Activated naive CD8-positive, alpha-beta T cell treated with anti-CD3 and anti-CD28 coated beads, Interleukin-2, amount 50 U/mL, for 24 hours (primary cell): Measurements from ENCODE around the gene PTPRO.

ENCODE experiments used
- ATAC-seq: fragments of 150-1000 bp; cut with Tn5 transposase; one replicate; pipeline ENCODE4 v1.10.0; 2021
- DNase-seq: peaks from one replicate; pipeline ENCODE4 v3.0.0; 2021
- H3K27ac Mint-ChIP-seq: one replicate; pipeline ENCODE4 v1.8.0; 2021; ENCODE audit warnings: mild to moderate bottlenecking, mixed read lengths
- H3K27me3 Mint-ChIP-seq: one replicate; pipeline ENCODE4 v1.8.0; 2021; ENCODE audit warnings: mixed read lengths
- H3K36me3 Mint-ChIP-seq: one replicate; pipeline ENCODE4 v1.8.0; 2021; ENCODE audit warnings: low read depth, mixed read lengths
- H3K4me1 Mint-ChIP-seq: one replicate; pipeline ENCODE4 v1.8.0; 2021; ENCODE audit warnings: mixed read lengths
- H3K4me3 Mint-ChIP-seq: one replicate; pipeline ENCODE4 v1.8.0; 2021; ENCODE audit warnings: mild to moderate bottlenecking, moderate library complexity, mixed read lengths
- H3K9me3 Mint-ChIP-seq: one replicate; pipeline ENCODE4 v1.8.0; 2021; ENCODE audit warnings: mixed read lengths

The PTPRO gene

DNA sequence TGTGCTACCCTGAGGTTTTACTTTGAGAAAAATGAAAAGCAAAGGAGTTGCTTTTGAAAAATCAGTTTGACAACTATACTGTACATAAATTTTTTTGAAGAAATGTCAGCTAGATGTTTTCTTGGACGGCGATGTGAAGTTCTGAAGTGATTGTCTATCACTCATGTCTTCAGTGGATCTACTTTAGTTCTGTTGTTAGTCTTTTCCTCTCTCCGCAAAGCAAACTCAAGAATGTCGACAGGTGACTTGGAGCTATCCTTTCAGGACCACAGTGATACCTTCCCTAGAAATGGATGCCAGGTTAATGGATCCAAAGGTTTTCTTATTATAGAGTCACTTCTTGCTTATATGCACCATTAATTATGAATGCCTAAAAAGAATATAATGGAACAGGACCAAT is 1.2 kb downstream of the PTPRO start:
- no peaks in the 10 kb centered on the region for H3K36me3 Mint-ChIP-seq
- H3K27me3 Mint-ChIP-seq = peaks cover 46% of the 10 kb centered on the region
- H3K9me3 Mint-ChIP-seq = no peaks in the 10 kb centered on the region
- no peak for ATAC-seq
- no peak for DNase-seq
- no peak overlapping the region for H3K4me3 Mint-ChIP-seq
- H3K27ac Mint-ChIP-seq = no peak overlapping the region
- H3K4me1 Mint-ChIP-seq = peaks cover 6% of the 10 kb centered on the region

DNA sequence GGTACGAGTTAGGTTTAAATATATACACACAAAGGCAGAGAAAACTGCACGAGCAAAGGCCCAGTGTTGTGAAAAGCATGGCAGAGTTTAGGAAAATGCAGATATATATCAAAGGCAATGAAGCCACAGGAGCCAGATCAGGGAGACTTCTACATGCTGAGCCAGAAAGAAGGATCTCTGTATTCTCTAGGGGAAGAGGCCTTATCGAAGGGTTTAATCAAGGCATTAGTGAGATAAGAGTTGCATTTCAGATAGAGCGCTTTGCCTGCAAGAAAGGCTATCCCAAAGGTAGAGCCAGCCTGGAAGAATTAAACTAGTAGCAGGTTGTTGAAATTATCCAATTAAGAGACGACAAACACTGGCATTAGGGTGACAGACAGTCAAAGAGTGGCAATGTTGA is 7.6 kb downstream of the PTPRO start:
- H3K27ac Mint-ChIP-seq = no peak overlapping the region
- DNase-seq = no peak
- ATAC-seq = no peak
- no peaks in the 10 kb centered on the region for H3K4me1 Mint-ChIP-seq
- H3K4me3 Mint-ChIP-seq = no peak overlapping the region
- H3K9me3 Mint-ChIP-seq = no peaks in the 10 kb centered on the region
- H3K27me3 Mint-ChIP-seq = peaks cover 17% of the 10 kb centered on the region
- no peaks in the 10 kb centered on the region for H3K36me3 Mint-ChIP-seq

DNA sequence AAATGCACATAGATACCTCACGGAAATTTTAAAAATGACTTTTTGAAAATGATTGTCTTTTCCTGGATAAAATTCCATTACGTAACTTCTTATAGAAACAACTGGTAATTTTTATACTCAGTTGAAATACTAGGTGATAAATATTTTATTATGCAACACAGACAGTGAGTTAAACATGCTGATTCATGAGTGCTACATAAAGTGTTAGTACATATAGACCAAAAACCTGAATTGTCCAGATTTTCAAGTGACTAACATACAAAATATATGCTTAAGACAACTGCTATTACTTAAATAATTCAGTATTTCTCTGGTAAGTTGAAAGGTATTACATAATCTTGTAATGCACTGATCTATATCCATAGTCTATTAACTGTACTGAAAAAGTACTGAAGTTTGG is 11.9 kb downstream of the PTPRO start:
- H3K27me3 Mint-ChIP-seq = peaks cover 13% of the 10 kb centered on the region
- DNase-seq (no peak), ATAC-seq (no peak)
- no peaks in the 10 kb centered on the region for H3K9me3 Mint-ChIP-seq
- H3K4me3 Mint-ChIP-seq = no peak overlapping the region
- no peaks in the 10 kb centered on the region for H3K4me1 Mint-ChIP-seq
- H3K27ac Mint-ChIP-seq = no peak overlapping the region
- no peaks in the 10 kb centered on the region for H3K36me3 Mint-ChIP-seq

DNA sequence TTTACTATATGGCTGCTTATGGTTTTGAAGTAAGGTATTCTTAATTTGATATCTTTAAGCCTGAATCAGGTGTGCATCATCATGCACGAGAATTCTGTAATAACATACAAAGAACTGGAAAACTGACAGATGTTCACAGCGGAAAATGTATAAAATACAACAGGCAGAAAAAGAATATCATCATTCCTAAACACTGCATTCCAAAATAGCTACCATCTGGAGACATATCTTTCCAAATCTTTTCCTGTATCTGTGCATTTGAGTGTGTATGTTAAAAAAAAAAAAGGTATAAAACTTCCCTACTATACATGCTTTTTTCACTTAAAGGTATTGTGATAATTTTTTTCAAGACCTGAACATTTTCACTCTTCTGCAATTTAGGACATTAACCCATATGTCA is 13.7 kb downstream of the PTPRO start:
- no peak overlapping the region for H3K4me3 Mint-ChIP-seq
- peaks cover 10% of the 10 kb centered on the region for H3K27me3 Mint-ChIP-seq
- no peaks in the 10 kb centered on the region for H3K4me1 Mint-ChIP-seq
- no peak overlapping the region for H3K27ac Mint-ChIP-seq
- ATAC-seq (no peak), DNase-seq (no peak)
- no peaks in the 10 kb centered on the region for H3K36me3 Mint-ChIP-seq
- H3K9me3 Mint-ChIP-seq = no peaks in the 10 kb centered on the region

DNA sequence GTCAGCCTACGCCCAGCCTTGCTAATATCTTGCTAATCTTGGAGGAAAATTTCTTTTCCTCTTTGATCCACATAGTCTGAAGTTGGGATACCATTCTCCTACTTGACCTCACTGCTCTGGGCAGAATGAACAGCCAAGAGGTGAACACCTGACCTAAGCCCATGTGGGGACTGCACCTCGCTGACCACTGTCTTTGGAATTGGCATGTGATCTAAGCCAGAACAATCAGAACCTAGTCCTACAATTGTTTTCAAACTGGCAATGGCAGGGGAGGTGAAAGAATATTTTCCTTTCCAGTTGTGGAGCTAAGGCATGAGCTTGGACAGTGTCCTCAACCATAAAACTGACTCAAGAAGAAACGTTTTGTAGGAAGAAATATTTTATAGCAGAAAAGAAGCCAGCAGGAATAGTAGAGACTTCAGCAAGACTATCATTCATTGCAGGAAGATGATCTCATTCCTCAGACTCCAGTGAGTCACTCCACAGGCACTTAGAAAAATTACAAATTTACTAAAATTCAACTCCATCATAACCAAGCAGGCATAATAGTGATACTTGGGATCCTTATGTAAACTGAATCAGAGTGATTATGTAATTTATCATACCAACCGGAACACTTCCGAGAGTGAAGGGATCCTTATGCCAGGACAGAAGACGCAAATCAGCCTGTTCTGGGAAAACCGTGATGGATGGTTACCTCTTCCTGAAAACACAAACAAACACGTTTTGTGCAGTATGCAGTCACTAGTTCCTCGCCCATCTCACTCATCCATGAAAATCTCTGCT is 14.7 kb downstream of the PTPRO start:
- Mint-ChIP-seq H3K4me3 (no peak overlapping the region), H3K9me3 (no peaks in the 10 kb centered on the region), H3K27me3 (peaks cover 10% of the 10 kb centered on the region), H3K27ac (no peak overlapping the region), H3K36me3 (no peaks in the 10 kb centered on the region), H3K4me1 (no peaks in the 10 kb centered on the region)
- ATAC-seq (no peak), DNase-seq (no peak)

DNA sequence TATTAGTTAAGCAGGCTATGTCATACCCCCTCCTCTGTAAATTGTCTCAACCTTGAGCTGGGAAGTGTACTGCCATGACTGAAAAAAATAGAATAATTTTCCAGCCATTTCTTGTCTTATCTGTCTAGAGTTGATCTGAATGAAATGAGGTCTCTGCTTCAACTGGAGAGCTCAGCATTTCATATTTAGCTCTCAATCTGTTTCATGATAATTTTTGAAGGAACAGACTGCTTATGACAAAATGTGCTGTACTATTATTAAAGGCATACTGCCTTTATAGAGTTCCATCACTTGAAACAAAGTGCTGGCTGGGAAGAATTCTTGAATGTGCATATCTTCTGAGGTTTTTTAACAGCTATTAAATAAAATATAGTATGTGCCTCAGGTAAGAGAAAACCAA is 19.1 kb downstream of the PTPRO start:
- no peak overlapping the region for H3K4me3 Mint-ChIP-seq
- no peaks in the 10 kb centered on the region for H3K4me1 Mint-ChIP-seq
- ATAC-seq (no peak), DNase-seq (no peak)
- H3K27me3 Mint-ChIP-seq = peaks cover 10% of the 10 kb centered on the region
- no peaks in the 10 kb centered on the region for H3K9me3 Mint-ChIP-seq
- no peaks in the 10 kb centered on the region for H3K36me3 Mint-ChIP-seq
- H3K27ac Mint-ChIP-seq = no peak overlapping the region

DNA sequence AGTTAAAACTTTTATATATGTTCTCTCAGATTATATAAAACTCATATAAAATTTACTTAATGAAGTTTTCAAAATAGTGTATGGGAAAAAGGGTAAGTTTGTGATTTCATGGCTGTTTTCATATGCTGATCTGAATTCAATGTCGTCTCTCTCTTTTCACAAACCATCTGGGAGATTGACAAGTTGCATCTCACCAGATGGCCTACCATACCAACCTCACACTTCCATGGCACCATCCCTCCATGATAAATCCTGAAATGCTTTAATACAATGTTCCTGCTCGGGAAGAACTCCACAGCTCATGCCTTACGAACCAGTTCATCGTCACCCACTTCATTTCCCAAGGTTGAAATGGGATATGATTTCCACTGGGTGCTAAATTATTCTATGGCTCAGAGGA is 22.3 kb downstream of the PTPRO start:
- Mint-ChIP-seq H3K36me3 (no peaks in the 10 kb centered on the region), H3K4me3 (no peak overlapping the region), H3K9me3 (no peaks in the 10 kb centered on the region), H3K27ac (no peak overlapping the region), H3K4me1 (no peaks in the 10 kb centered on the region), H3K27me3 (peaks cover 5% of the 10 kb centered on the region)
- DNase-seq = no peak
- ATAC-seq = no peak

DNA sequence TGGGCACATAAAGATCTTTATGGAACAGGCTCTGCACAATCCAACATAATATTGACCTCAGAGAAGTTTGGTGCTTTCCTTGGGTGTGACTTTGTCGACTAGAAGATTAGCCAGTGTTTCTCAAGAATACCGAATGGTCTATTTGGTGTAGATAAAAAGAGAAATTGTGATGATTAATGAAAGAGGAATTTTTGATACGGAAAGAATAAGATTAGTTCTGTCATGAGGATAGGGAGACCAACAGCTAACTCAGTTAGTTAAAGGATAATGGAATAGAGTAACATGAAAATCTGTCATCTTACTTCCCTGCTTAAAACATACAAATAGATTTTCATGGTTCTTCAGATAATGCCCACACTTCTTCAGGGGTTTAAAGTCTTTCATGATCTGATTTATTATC is 24.2 kb downstream of the PTPRO start:
- no peak for DNase-seq
- H3K9me3 Mint-ChIP-seq = no peaks in the 10 kb centered on the region
- no peaks in the 10 kb centered on the region for H3K4me1 Mint-ChIP-seq
- no peaks in the 10 kb centered on the region for H3K36me3 Mint-ChIP-seq
- no peak for ATAC-seq
- no peak overlapping the region for H3K4me3 Mint-ChIP-seq
- H3K27ac Mint-ChIP-seq = no peak overlapping the region
- H3K27me3 Mint-ChIP-seq = peaks cover 5% of the 10 kb centered on the region

DNA sequence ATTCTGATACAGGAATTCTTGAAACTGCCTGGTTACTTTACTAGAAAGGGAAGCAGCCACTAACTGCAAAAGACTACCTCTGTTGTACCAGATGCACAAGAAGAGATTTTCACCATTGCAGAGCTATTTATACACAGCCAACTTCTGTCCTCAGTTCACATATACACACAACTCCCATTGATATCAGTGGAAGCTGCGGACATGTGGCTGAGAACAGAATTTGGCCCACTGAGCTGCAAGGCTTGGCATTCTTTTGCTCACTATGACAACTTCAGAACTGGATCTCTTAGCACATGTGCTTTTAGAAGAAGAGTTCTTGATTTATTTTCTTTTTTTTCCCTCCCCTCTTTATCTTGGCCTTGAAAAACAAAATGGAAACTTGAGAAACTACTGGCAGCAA is 28.3 kb downstream of the PTPRO start:
- Mint-ChIP-seq H3K9me3 (no peaks in the 10 kb centered on the region), H3K27ac (no peak overlapping the region)
- ATAC-seq = no peak

DNA sequence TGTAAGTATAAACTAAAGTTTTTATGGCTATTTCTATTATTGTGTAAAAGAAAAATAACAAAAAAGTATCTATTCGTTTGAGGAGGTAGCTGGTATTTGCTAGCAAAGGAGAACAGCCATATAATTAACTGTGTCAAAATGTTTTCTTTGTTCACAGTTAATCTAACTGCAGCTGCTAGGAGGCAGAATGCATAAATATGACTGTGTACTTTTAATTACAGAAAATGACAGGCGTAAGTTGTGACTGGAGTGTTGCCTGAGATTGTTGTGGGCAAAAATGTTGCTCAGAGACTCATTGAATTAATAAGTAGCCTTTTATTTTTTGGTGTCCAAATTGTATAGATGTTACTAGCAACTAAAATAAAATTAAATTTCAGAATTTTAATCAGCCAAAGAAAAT is 33.5 kb downstream of the PTPRO start:
- DNase-seq = no peak
- H3K27ac Mint-ChIP-seq = no peak overlapping the region
- H3K36me3 Mint-ChIP-seq = no peaks in the 10 kb centered on the region
- H3K27me3 Mint-ChIP-seq = no peaks in the 10 kb centered on the region
- H3K4me3 Mint-ChIP-seq = no peak overlapping the region
- H3K4me1 Mint-ChIP-seq = no peaks in the 10 kb centered on the region
- no peak for ATAC-seq
- no peaks in the 10 kb centered on the region for H3K9me3 Mint-ChIP-seq

More for the DNA sequence above, 28.3 kb downstream of the PTPRO start:
- Mint-ChIP-seq H3K4me3 (no peak overlapping the region), H3K27me3 (no peaks in the 10 kb centered on the region), H3K36me3 (no peaks in the 10 kb centered on the region), H3K4me1 (no peaks in the 10 kb centered on the region)
- no peak for DNase-seq

DNA sequence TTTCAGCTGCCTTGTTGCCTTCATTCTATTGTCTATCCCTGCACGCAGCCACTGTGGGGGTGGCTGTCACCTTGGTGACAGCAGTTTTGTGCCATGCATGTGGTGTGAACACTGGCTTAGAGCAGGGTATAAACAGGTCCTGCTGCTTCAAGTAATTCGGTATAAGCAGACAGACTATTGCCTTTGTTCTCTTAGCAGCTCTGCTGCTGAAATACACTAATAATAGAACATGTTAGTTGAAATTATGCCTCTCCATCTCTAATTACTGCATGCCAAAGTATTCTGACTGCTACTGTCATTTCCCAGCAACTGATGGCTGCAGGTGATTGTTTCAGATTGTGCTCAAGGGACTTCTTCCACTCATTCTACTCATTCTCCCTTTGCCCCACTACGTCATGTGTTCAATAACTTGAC is 34.6 kb downstream of the PTPRO start:
- Mint-ChIP-seq H3K36me3 (no peaks in the 10 kb centered on the region), H3K27ac (no peak overlapping the region), H3K27me3 (no peaks in the 10 kb centered on the region), H3K4me1 (no peaks in the 10 kb centered on the region), H3K4me3 (no peak overlapping the region), H3K9me3 (no peaks in the 10 kb centered on the region)
- DNase-seq (no peak), ATAC-seq (no peak)

DNA sequence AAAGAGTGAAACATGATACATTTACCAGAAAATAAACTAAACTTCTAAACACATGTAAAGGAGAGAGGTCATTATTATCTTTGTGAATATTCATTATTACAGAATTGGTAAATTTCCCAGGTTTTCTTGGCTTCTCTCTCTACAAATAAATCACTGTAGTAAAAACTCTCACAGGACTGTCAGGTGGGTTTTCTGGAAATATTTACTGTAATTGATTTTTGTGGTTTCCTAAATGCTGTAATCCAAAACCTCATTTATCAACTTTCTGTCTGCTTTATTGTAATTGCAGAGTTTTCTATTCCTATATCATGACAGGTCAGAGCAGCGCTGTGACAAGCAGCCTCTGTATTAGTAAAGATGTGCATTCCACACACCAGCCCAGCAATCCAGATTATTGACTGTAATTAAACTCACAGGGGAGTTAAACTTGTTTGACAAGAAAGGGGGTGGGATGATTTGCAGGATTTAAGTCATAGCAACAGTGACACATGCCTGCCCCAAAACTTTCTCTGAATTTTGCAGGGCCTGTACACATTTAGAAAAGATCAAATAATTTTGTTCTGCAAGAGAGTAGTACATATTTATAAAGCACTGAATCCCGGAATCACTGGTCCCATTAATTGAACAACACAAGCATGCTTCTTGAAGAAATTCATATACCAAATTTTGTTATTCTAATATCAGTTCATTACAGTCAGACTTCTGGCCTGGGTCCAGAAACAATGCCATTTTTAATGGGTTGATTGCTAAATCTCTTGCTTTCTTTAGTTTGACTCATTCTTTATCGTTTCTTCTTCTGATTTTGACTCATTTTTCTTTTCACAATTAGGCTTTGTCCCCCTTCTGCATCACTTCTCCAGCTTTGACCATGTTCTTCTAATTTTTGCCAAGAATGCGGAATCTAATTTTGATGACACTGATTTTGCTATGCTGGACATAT is 42.2 kb downstream of the PTPRO start:
- H3K27me3 Mint-ChIP-seq = no peaks in the 10 kb centered on the region
- DNase-seq = no peak
- no peak overlapping the region for H3K4me3 Mint-ChIP-seq

DNA sequence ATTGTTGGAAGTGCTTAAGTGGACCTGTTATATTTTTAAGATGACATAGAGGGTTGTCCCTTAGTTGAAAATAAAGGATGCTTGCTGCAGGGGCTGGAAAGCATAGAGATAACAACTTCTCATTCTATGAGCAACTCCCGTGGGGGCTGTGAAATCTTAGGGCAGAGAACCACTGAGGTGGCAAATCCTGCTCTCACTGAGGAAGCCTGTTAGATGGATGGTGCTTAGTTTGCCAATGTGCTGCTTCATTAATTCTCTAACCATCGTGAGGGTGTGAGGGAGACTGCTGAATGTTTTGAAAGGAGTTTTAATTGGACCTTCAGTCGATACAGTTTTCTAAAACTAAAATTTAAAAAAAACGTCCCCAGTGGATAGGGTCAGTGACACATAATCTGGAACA is 46.5 kb downstream of the PTPRO start:
- H3K9me3 Mint-ChIP-seq = no peaks in the 10 kb centered on the region
- no peaks in the 10 kb centered on the region for H3K4me1 Mint-ChIP-seq
- DNase-seq (no peak), ATAC-seq (no peak)
- H3K27ac Mint-ChIP-seq = no peak overlapping the region
- no peaks in the 10 kb centered on the region for H3K36me3 Mint-ChIP-seq
- no peak overlapping the region for H3K4me3 Mint-ChIP-seq
- H3K27me3 Mint-ChIP-seq = no peaks in the 10 kb centered on the region

More for the DNA sequence above, 42.2 kb downstream of the PTPRO start:
- no peak overlapping the region for H3K27ac Mint-ChIP-seq
- H3K4me1 Mint-ChIP-seq = no peaks in the 10 kb centered on the region
- ATAC-seq = no peak
- no peaks in the 10 kb centered on the region for H3K9me3 Mint-ChIP-seq
- no peaks in the 10 kb centered on the region for H3K36me3 Mint-ChIP-seq

DNA sequence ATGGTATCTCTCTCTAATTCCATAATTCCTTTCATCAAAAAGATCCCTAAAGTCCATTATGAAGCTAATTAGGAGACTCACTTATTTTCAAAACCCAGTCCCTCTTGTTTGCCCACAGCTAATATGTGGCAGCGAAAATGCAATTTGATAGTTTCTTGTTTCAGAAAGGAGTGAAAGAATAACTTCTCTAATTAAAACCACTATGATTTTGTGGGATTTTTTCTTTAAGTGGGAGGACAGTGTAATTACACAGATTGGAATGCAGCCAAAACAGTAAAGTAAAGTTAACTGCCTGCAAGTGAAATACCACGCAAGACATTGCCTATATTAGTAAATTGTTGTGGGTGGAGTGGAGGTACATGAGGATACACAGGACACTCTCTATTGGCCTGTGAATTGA is 50.0 kb downstream of the PTPRO start:
- no peak for ATAC-seq
- no peak for DNase-seq
- H3K9me3 Mint-ChIP-seq = peaks cover 10% of the 10 kb centered on the region
- no peaks in the 10 kb centered on the region for H3K27me3 Mint-ChIP-seq
- H3K4me3 Mint-ChIP-seq = no peak overlapping the region
- no peaks in the 10 kb centered on the region for H3K4me1 Mint-ChIP-seq
- no peaks in the 10 kb centered on the region for H3K36me3 Mint-ChIP-seq
- H3K27ac Mint-ChIP-seq = no peak overlapping the region

DNA sequence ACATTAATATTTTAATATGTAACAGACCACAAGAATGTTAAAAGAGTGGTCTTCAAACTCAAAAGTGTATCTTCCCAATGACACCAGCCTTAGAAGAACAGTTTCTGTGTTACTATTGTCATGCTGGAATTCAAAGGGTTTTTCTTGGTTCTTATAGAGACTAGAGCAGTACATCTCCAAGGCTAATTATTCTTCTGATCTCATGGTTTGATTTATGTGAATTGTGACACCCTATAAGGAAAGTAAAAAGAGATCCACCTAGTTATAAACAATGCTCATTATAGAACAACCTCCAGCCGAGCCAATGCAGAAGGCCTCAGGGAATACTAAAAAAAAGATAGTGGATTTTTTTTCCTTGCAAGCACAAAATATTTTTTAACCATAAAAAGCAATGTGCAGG is 65.5 kb downstream of the PTPRO start:
- ATAC-seq (no peak), DNase-seq (no peak)
- H3K9me3 Mint-ChIP-seq = no peaks in the 10 kb centered on the region

More for the DNA sequence above, 65.5 kb downstream of the PTPRO start:
- Mint-ChIP-seq H3K27me3 (peaks cover 4% of the 10 kb centered on the region), H3K27ac (no peak overlapping the region), H3K4me3 (no peak overlapping the region), H3K4me1 (no peaks in the 10 kb centered on the region), H3K36me3 (no peaks in the 10 kb centered on the region)
